ELR (cell line): Measurements from ENCODE around the gene EDEM3.
A peak's percentile ranks its signal among the peaks of the same experiment; 100 is the strongest.
"Not testable (repeated sequence)": the region's sequence is repeated elsewhere in the genome, so short reads cannot be mapped to it uniquely, and the experiment has no call there.

ENCODE experiments used
- DNase-seq: peaks from one replicate; pipeline ENCODE4 v3.0.0-alpha.2; 2015; ENCODE audit warnings: low read depth

Gene EDEM3

GRCh38 chr1:184754476-184755225 lies at the start of gene EDEM3:
EDEM3 (minus strand) TSS chr1:184754858; CDS start chr1:184754646, 212 bp downstream.
- peak; percentile 99 for DNase-seq

- DNase-seq = no peak
Measured at GRCh38 chr1:184804220-184804619, 49.6 kb upstream of the EDEM3 start.

GRCh38 chr1:184803180-184803492 lies 48.5 kb upstream of the EDEM3 start:
- DNase-seq = peak; percentile 22

- DNase-seq = no peak
Measured at GRCh38 chr1:184802354-184803179, 47.9 kb upstream of the EDEM3 start.

GRCh38 chr1:184801503-184801902 lies 46.8 kb upstream of the EDEM3 start:
- peak; percentile 58 for DNase-seq

- no peak for DNase-seq
Measured at GRCh38 chr1:184800876-184801275, 46.2 kb upstream of the EDEM3 start.

GRCh38 chr1:184793967-184794366 lies 39.3 kb upstream of the EDEM3 start:
- DNase-seq = no peak

- DNase-seq = peak; percentile 100
Measured at GRCh38 chr1:184792450-184792969, 37.9 kb upstream of the EDEM3 start.

GRCh38 chr1:184791550-184791900 lies 36.9 kb upstream of the EDEM3 start:
- peak; percentile 57 for DNase-seq

- no peak for DNase-seq
Measured at GRCh38 chr1:184790642-184791549, 36.2 kb upstream of the EDEM3 start.

- no peak for DNase-seq
Measured at GRCh38 chr1:184789884-184790283, 35.2 kb upstream of the EDEM3 start.

- no peak for DNase-seq
Measured at GRCh38 chr1:184788970-184789369, 34.3 kb upstream of the EDEM3 start.

GRCh38 chr1:184785529-184785928 lies 30.9 kb upstream of the EDEM3 start:
- no peak for DNase-seq

GRCh38 chr1:184783723-184784122 lies 29.1 kb upstream of the EDEM3 start:
- DNase-seq = not testable (repeated sequence)

- no peak for DNase-seq
Measured at GRCh38 chr1:184781941-184782340, 27.3 kb upstream of the EDEM3 start.

- DNase-seq = no peak
Measured at GRCh38 chr1:184775885-184776284, 21.2 kb upstream of the EDEM3 start.

GRCh38 chr1:184775329-184775728 lies 20.7 kb upstream of the EDEM3 start:
- no peak for DNase-seq

- DNase-seq = no peak
Measured at GRCh38 chr1:184773762-184774320, 19.2 kb upstream of the EDEM3 start.

GRCh38 chr1:184771190-184771691 lies 16.6 kb upstream of the EDEM3 start:
- DNase-seq = no peak

GRCh38 chr1:184770181-184770979 lies 15.7 kb upstream of the EDEM3 start:
- no peak for DNase-seq

GRCh38 chr1:184769241-184769640 lies 14.6 kb upstream of the EDEM3 start:
- no peak for DNase-seq
